Kidney (tissue), 14 donors: Measurements from ENCODE around the gene HIVEP3. TPM values are rescaled to one million over a fixed set of nuclear protein-coding genes. Genes with fewer than 3 reads are reported as not detected.

Experiments used
- DNase-seq, 5 donors: peaks; one replicate each; pipeline ENCODE4 v3.0.0-alpha.2; 2013 to 2020
- FAIRE-seq: peaks from 2 replicates; lab custom pipeline; 2012; peaks lifted over from hg19 to GRCh38; lab: Jason Lieb, UNC
- H3K27ac ChIP-seq, 2 donors: one replicate each; pipeline ENCODE4 v1.7.0; 2013; ENCODE audit warnings: low read depth in 2 of 2, low read length in 2 of 2, inconsistent platforms in 1 of 2
- H3K27me3 ChIP-seq: one replicate; pipeline ENCODE4 v1.7.1; 2013; ENCODE audit warnings: low read length, inconsistent platforms; ENCODE audit not compliant: control insufficient read depth, insufficient read depth
- H3K36me3 ChIP-seq, 3 donors: one replicate each; pipeline versions ENCODE4 v1.7.0 to v1.7.1; 2013; ENCODE audit warnings: low read length in 3 of 3, control low read depth in 1 of 3, inconsistent platforms in 1 of 3; ENCODE audit not compliant: insufficient read depth in 3 of 3, control insufficient read depth in 2 of 3
- H3K4me1 ChIP-seq, 3 donors: one replicate each; pipeline versions ENCODE4 v1.7.0 to v1.7.1; 2013; ENCODE audit warnings: low read length in 3 of 3, inconsistent platforms in 1 of 3, low read depth in 1 of 3; ENCODE audit not compliant: control insufficient read depth in 2 of 3, insufficient read depth in 2 of 3
- H3K4me3 ChIP-seq, 3 donors: one replicate each; pipeline versions ENCODE4 v1.7.0 to v1.8.1; 2013; ENCODE audit warnings: low read length in 3 of 3, control low read depth in 1 of 3, inconsistent platforms in 1 of 3
- H3K9ac ChIP-seq, 3 donors: one replicate each; pipeline versions ENCODE4 v1.7.0 to v1.7.1; 2013; ENCODE audit warnings: low read length in 3 of 3, control low read depth in 1 of 3, inconsistent platforms in 1 of 3
- H3K9me3 ChIP-seq, 3 donors: one replicate each; pipeline versions ENCODE4 v1.7.0 to v1.7.1; 2013; ENCODE audit warnings: low read length in 3 of 3, control low read depth in 1 of 3, inconsistent platforms in 1 of 3; ENCODE audit not compliant: control insufficient read depth in 2 of 3, insufficient read depth in 1 of 3
- CTCF ChIP-seq: IDR thresholded peaks from 3 replicates; pipeline ENCODE4 v1.5.1; 2012; ENCODE audit warnings: mild to moderate bottlenecking, moderate library complexity, borderline replicate concordance; ENCODE audit not compliant: insufficient read depth; ENCODE audit errors: extremely low read depth
- intact Hi-C: fragments of 100-400 bp; cut with DNase I; formaldehyde crosslinking; loops from one replicate; pipeline ENCODE4 v1.11.1; 2022
- polyA plus RNA-seq: library from polyadenylated mRNA; stranded (reverse); fragments of 350-450 nt; fragmentation: Illumina TruSeq; extraction: RNeasy Lipid Tissue Mini Kit (QIAGEN cat#74804); gene quantifications from one replicate; pipeline ENCODE4 v1.2.3, GENCODE V29; 2014; ENCODE audit warnings: low read depth, low replicate concordance; ENCODE audit not compliant: insufficient read depth
- total RNA-seq: library from RNA; stranded (reverse); fragmentation: NEBNext Ultra II Directional; extraction: Animal tissue kit (Norgen Biotek cat#: 25700); gene quantifications from one replicate; pipeline ENCODE4 v1.2.1, GENCODE V29; 2021
- donor health status: control.
- donor health status: control.
- donor health status: control.
- donor health status: control.
- donor health status: control.
- donor health status: DM: yes; HTN: yes; CAD: no.
- donor health status: Normal renal cell carcinoma (clear cell type).

The HIVEP3 gene
- total and polyA plus RNA-seq, 2 donors from 2014 or later, result 3.5 to 11.0 TPM

DNA sequence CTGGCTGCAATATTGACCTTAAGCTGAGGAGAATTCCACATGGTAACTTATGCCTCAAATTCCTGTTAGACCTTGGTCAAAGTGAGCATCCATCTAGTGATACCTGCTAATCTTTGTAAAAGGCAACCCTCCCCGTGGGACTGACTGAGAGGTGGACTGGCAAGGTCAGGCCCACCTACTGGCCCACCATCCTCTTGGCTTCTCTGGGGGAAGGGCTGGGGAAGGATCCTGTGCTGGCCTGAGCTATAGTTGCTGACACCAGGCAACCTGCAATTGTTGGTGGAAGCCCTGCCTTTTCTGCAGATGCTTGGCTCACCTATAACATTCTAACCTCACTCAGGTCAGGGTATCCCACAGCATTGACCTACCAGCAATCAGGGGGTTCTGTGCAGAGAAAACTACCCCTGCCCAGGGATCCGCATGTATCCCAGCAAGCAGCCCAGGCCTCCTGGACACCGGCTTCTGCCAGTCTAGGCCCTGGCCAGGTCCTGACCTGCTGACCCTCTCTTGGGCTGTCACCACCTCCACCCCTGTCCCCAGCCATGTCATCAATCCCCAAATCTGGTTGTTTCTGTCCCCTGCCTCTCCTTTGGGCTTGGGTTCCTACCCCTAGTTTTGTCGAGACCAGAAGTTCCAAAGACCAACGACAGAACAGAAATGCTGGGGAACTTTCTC is 326.1 kb downstream of the HIVEP3 start:
- H3K27ac ChIP-seq, result no peak overlapping the region
- peak in 1 of 5 donors; percentile 9 for DNase-seq
- no peak overlapping the region for H3K9ac ChIP-seq
- H3K4me3 ChIP-seq, result no peak overlapping the region
- no peak for FAIRE-seq
- no peaks in the 10 kb centered on the region for H3K27me3 ChIP-seq
- H3K9me3 ChIP-seq, result no peaks in the 10 kb centered on the region
- no peaks in the 10 kb centered on the region for H3K4me1 ChIP-seq
- no peak for TF ChIP-seq CTCF
- intact Hi-C loops, result no loop called here
- no peaks in the 10 kb centered on the region for H3K36me3 ChIP-seq

GRCh38 chr1:41591891-41592290 is 326.8 kb downstream of the HIVEP3 start:
- DNase-seq, result no peak
- no peaks in the 10 kb centered on the region for H3K4me1 ChIP-seq
- TF ChIP-seq CTCF, result no peak
- no peaks in the 10 kb centered on the region for H3K27me3 ChIP-seq
- H3K4me3 ChIP-seq, result no peak overlapping the region
- intact Hi-C loops, result no loop called here
- no peaks in the 10 kb centered on the region for H3K36me3 ChIP-seq
- H3K9me3 ChIP-seq, result no peaks in the 10 kb centered on the region
- no peak for FAIRE-seq
- no peak overlapping the region for H3K9ac ChIP-seq
- no peak overlapping the region for H3K27ac ChIP-seq

DNA sequence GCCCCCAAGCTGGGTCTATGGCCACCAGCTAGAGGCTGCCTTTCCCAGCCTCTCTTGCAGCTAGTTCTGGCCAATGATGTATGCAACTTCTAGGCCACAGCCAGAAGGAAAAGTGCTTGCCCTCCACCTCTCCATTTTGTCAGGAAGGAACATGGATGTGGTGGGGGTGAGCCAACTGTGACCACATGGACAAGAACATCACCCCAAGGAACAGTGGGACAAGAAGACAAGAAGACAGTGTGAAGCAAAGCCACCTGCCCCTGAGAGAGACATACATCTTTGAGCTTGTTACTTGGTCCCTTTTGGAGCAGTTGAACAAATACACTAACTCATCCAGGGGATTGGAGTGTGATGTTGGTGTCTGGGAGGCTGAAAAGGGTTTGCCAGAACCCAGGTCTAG is 328.4 kb downstream of the HIVEP3 start:
- peak in 1 of 5 donors; percentile 3 for DNase-seq
- Histone ChIP-seq H3K36me3 (no peaks in the 10 kb centered on the region), H3K4me1 (no peaks in the 10 kb centered on the region), H3K9me3 (no peaks in the 10 kb centered on the region), H3K27ac (no peak overlapping the region), H3K4me3 (no peak overlapping the region), H3K27me3 (no peaks in the 10 kb centered on the region), H3K9ac (no peak overlapping the region)
- FAIRE-seq, result no peak
- intact Hi-C loops, result no loop called here
- TF ChIP-seq CTCF, result no peak
